SU-DHL-6 (cell line): ENCODE results near the gene FOSB.

Source experiments
- H2AFZ ChIP-seq: fragments of 200-600 bp; sonication (generic); 2 replicates; pipeline ENCODE4 v1.6.1; 2014; ENCODE audit warnings: low read depth, mild to moderate bottlenecking, moderate library complexity, mixed read lengths, antibody characterized with exemption, low read length; ENCODE audit not compliant: severe bottlenecking
- H3F3A ChIP-seq: fragments of 200-600 bp; shearing (Covaris generic); 2 replicates; pipeline ENCODE4 v1.6.0; 2016; ENCODE audit warnings: antibody characterized with exemption, mild to moderate bottlenecking; ENCODE audit not compliant: insufficient read depth
- H3K27ac ChIP-seq: fragments of 200-600 bp; sonication (generic); 2 replicates; pipeline ENCODE4 v1.5.1; 2016; ENCODE audit warnings: low read depth, mild to moderate bottlenecking, low read length, moderate library complexity, mixed read lengths
- H3K27me3 ChIP-seq: fragments of 200-600 bp; sonication (generic), shearing (Covaris generic); 2 replicates; pipeline ENCODE4 v1.6.0; 2014; ENCODE audit warnings: mild to moderate bottlenecking, low read length
- H3K36me3 ChIP-seq: fragments of 200-600 bp; sonication (generic); 2 replicates; pipeline ENCODE4 v1.6.1; 2014; ENCODE audit warnings: mild to moderate bottlenecking, low read length, mixed read lengths
- H3K4me2 ChIP-seq: fragments of 300-600, 200-600 bp; shearing (Covaris generic), sonication (generic); 2 replicates; pipeline ENCODE4 v1.6.0; 2014; ENCODE audit warnings: low read length, low read depth, mild to moderate bottlenecking; ENCODE audit not compliant: poor library complexity, severe bottlenecking
- H3K4me3 ChIP-seq: fragments of 200-600 bp; sonication (generic); 2 replicates; pipeline ENCODE4 v1.5.1; 2014; ENCODE audit warnings: antibody characterized with exemption, low read length, mild to moderate bottlenecking, mixed read lengths; ENCODE audit not compliant: insufficient read depth, poor library complexity, severe bottlenecking
- H3K79me2 ChIP-seq: fragments of 200-600 bp; sonication (generic); 2 replicates; pipeline ENCODE4 v1.6.1; 2014; ENCODE audit warnings: mild to moderate bottlenecking, low read length, moderate library complexity; ENCODE audit not compliant: insufficient read depth
- H3K9ac ChIP-seq: fragments of 200-600 bp; sonication (generic); 2 replicates; pipeline ENCODE4 v1.7.0; 2014; ENCODE audit warnings: mild to moderate bottlenecking, low read length
- H3K9me2 ChIP-seq: fragments of 200-600 bp; sonication (generic); replicated peaks from 2 replicates; pipeline ENCODE4 v1.6.1; 2014; ENCODE audit warnings: low read length; ENCODE audit not compliant: insufficient read depth
- H3K9me3 ChIP-seq: fragments of 200-600 bp; sonication (generic); 2 replicates; pipeline ENCODE4 v1.6.1; 2014; ENCODE audit warnings: low read length, mixed read lengths; ENCODE audit not compliant: insufficient read depth
- H4K20me1 ChIP-seq: fragments of 200-600 bp; sonication (generic); 2 replicates; pipeline ENCODE4 v1.6.1; 2014; ENCODE audit warnings: low read depth, mild to moderate bottlenecking, antibody characterized with exemption, low read length, moderate library complexity, mixed read lengths
- CTCF ChIP-seq: fragments of 200-600 bp; sonication (generic); IDR thresholded peaks from one replicate; pipeline ENCODE4 v1.5.1; 2017; ENCODE audit warnings: antibody characterized with exemption, mild to moderate bottlenecking, low read length, moderate library complexity; ENCODE audit not compliant: insufficient read depth, poor library complexity, severe bottlenecking
- EZH2phosphoT487 ChIP-seq: fragments of 200-600 bp; sonication (generic), shearing (Covaris generic); conservative IDR thresholded peaks from 2 replicates; pipeline ENCODE4 v1.6.1; 2018; ENCODE audit warnings: mild to moderate bottlenecking, antibody characterized with exemption, low read length, moderate library complexity, mixed read lengths

The FOSB gene

GRCh38 chr19:45503909-45504308 is 36.1 kb downstream of the FOSB start:
- Histone ChIP-seq H3K79me2 (peaks cover 13% of the 10 kb centered on the region), H3K9me3 (no peaks in the 10 kb centered on the region), H3K4me3 (no peak overlapping the region), H2AFZ (no peak overlapping the region), H3K4me2 (no peak overlapping the region), H3K27ac (no peak overlapping the region), H3K36me3 (no peaks in the 10 kb centered on the region), H4K20me1 (no peaks in the 10 kb centered on the region), H3K9ac (no peak overlapping the region), H3F3A (peaks cover under 1% of the 10 kb centered on the region; the same call in 1 of the 2 replicates), H3K9me2 (no peaks in the 10 kb centered on the region), H3K27me3 (no peaks in the 10 kb centered on the region)
- TF ChIP-seq CTCF: no peak
- TF ChIP-seq EZH2phosphoT487: no peak

GRCh38 chr19:45505151-45505995 is 37.6 kb downstream of the FOSB start:
- Histone ChIP-seq H3K27ac (no peak overlapping the region), H4K20me1 (no peaks in the 10 kb centered on the region), H3K4me3 (no peak overlapping the region), H3K9ac (peak overlapping the region; percentile 88; the same call in 1 of the 2 replicates), H3F3A (peaks cover 12% of the 10 kb centered on the region), H3K79me2 (peaks cover 26% of the 10 kb centered on the region), H3K27me3 (no peaks in the 10 kb centered on the region), H3K4me2 (peak overlapping the region; percentile 98), H3K36me3 (no peaks in the 10 kb centered on the region), H2AFZ (no peak overlapping the region), H3K9me2 (no peaks in the 10 kb centered on the region), H3K9me3 (no peaks in the 10 kb centered on the region)
- TF ChIP-seq EZH2phosphoT487 (no peak), CTCF (no peak)

- peaks cover 12% of the 10 kb centered on the region for H3F3A ChIP-seq
- H3K4me2 ChIP-seq: peak overlapping the region; percentile 98
- peak overlapping the region; percentile 95 for H3K4me3 ChIP-seq
- H3K9ac ChIP-seq: peak overlapping the region; percentile 88
- H4K20me1 ChIP-seq: no peaks in the 10 kb centered on the region
- peaks cover 31% of the 10 kb centered on the region for H3K79me2 ChIP-seq
- H3K27me3 ChIP-seq: no peaks in the 10 kb centered on the region
- peak overlapping the region; percentile 65 for H2AFZ ChIP-seq
- H3K36me3 ChIP-seq: no peaks in the 10 kb centered on the region
- H3K9me2 ChIP-seq: no peaks in the 10 kb centered on the region
- H3K9me3 ChIP-seq: no peaks in the 10 kb centered on the region
- H3K27ac ChIP-seq: 0 out of 2 replicates have a peak overlapping the region, but pooled peaks have one; percentile 90
- TF ChIP-seq CTCF (no peak), EZH2phosphoT487 (no peak)
Observed at GRCh38 chr19:45505996-45506245, 38.1 kb downstream of the FOSB start.
